ENCODE measurements around the gene MOCS3.

MOCS3 gene

GRCh38 chr20:50958615-50959542, at the start of gene MOCS3:
TSS of gene MOCS3 (plus strand) at chr20:50958818. CDS start at chr20:50958843, 25 bp downstream.
- peaks cover 45% of the 10 kb centered on the region for H3K4me1 Mint-ChIP-seq
- peak within 1 kb of the TSS; percentile 99 for H3K27ac Mint-ChIP-seq
- no peaks in the 10 kb centered on the region for H3K9me3 Mint-ChIP-seq
- ATAC-seq: peak; percentile 88
- H3K4me3 Mint-ChIP-seq: peak within 1 kb of the TSS; percentile 95
- H3K36me3 Mint-ChIP-seq: peaks cover 26% of the 10 kb centered on the region
- H3K27me3 Mint-ChIP-seq: no peaks in the 10 kb centered on the region

- H3K27me3 Mint-ChIP-seq: no peaks in the 10 kb centered on the region
- peaks cover 26% of the 10 kb centered on the region for H3K36me3 Mint-ChIP-seq
- H3K4me3 Mint-ChIP-seq: no peak overlapping the region
- ATAC-seq: no peak
- H3K9me3 Mint-ChIP-seq: no peaks in the 10 kb centered on the region
- H3K4me1 Mint-ChIP-seq: peaks cover 69% of the 10 kb centered on the region
- no peak overlapping the region for H3K27ac Mint-ChIP-seq
These were observed 49.2 kb upstream of the MOCS3 start for GRCh38 chr20:50909413-50909812.

GRCh38 chr20:50911030-50911429, 47.6 kb upstream of the MOCS3 start:
- Mint-ChIP-seq H3K36me3 (peaks cover 26% of the 10 kb centered on the region), H3K9me3 (no peaks in the 10 kb centered on the region), H3K27me3 (no peaks in the 10 kb centered on the region), H3K4me3 (no peak overlapping the region), H3K27ac (peak overlapping the region; percentile 71), H3K4me1 (peaks cover 74% of the 10 kb centered on the region)
- ATAC-seq: no peak

- no peak for ATAC-seq
- Mint-ChIP-seq H3K27ac (peak overlapping the region; percentile 71), H3K4me3 (no peak overlapping the region), H3K9me3 (no peaks in the 10 kb centered on the region), H3K27me3 (no peaks in the 10 kb centered on the region), H3K4me1 (peaks cover 79% of the 10 kb centered on the region), H3K36me3 (peaks cover 26% of the 10 kb centered on the region)
These were observed 46.9 kb upstream of the MOCS3 start for GRCh38 chr20:50911716-50912115.

GRCh38 chr20:50913690-50914375, 44.8 kb upstream of the MOCS3 start:
- Mint-ChIP-seq H3K4me1 (peaks cover 91% of the 10 kb centered on the region), H3K4me3 (no peak overlapping the region), H3K36me3 (peaks cover 19% of the 10 kb centered on the region), H3K27ac (peak overlapping the region; percentile 54), H3K27me3 (no peaks in the 10 kb centered on the region), H3K9me3 (no peaks in the 10 kb centered on the region)
- peak; percentile 41 for ATAC-seq

- Mint-ChIP-seq H3K9me3 (no peaks in the 10 kb centered on the region), H3K4me3 (no peak overlapping the region), H3K36me3 (peaks cover 19% of the 10 kb centered on the region), H3K27ac (no peak overlapping the region), H3K27me3 (no peaks in the 10 kb centered on the region), H3K4me1 (peaks cover 95% of the 10 kb centered on the region)
- ATAC-seq: no peak
These were observed 43.2 kb upstream of the MOCS3 start for GRCh38 chr20:50915424-50915823.

- Mint-ChIP-seq H3K27me3 (no peaks in the 10 kb centered on the region), H3K4me1 (peaks cover 95% of the 10 kb centered on the region), H3K36me3 (peaks cover 19% of the 10 kb centered on the region), H3K4me3 (no peak overlapping the region), H3K9me3 (no peaks in the 10 kb centered on the region), H3K27ac (peak overlapping the region; percentile 53)
- ATAC-seq: no peak
These were observed 42.4 kb upstream of the MOCS3 start for GRCh38 chr20:50916257-50916656.

GRCh38 chr20:50916934-50917333, 41.7 kb upstream of the MOCS3 start:
- no peak for ATAC-seq
- Mint-ChIP-seq H3K4me3 (no peak overlapping the region), H3K27ac (peak overlapping the region; percentile 53), H3K36me3 (peaks cover 19% of the 10 kb centered on the region), H3K9me3 (no peaks in the 10 kb centered on the region), H3K27me3 (no peaks in the 10 kb centered on the region), H3K4me1 (peaks cover 95% of the 10 kb centered on the region)

GRCh38 chr20:50918403-50918802, 40.2 kb upstream of the MOCS3 start:
- Mint-ChIP-seq H3K27me3 (no peaks in the 10 kb centered on the region), H3K36me3 (peaks cover 19% of the 10 kb centered on the region), H3K4me1 (peaks cover 97% of the 10 kb centered on the region), H3K27ac (peak overlapping the region; percentile 53), H3K4me3 (peak overlapping the region; percentile 10), H3K9me3 (no peaks in the 10 kb centered on the region)
- ATAC-seq: no peak

GRCh38 chr20:50919567-50919966, 39.1 kb upstream of the MOCS3 start:
- Mint-ChIP-seq H3K9me3 (no peaks in the 10 kb centered on the region), H3K4me3 (no peak overlapping the region), H3K27ac (peak overlapping the region; percentile 53), H3K4me1 (peaks cover 86% of the 10 kb centered on the region), H3K36me3 (peaks cover 12% of the 10 kb centered on the region), H3K27me3 (no peaks in the 10 kb centered on the region)
- ATAC-seq: no peak

- peaks cover 23% of the 10 kb centered on the region for H3K36me3 Mint-ChIP-seq
- no peak for ATAC-seq
- peak overlapping the region; percentile 58 for H3K27ac Mint-ChIP-seq
- H3K4me3 Mint-ChIP-seq: no peak overlapping the region
- no peaks in the 10 kb centered on the region for H3K27me3 Mint-ChIP-seq
- peaks cover 86% of the 10 kb centered on the region for H3K4me1 Mint-ChIP-seq
- no peaks in the 10 kb centered on the region for H3K9me3 Mint-ChIP-seq
These were observed 37.6 kb upstream of the MOCS3 start for GRCh38 chr20:50920997-50921396.

GRCh38 chr20:50921803-50922501, 36.7 kb upstream of the MOCS3 start:
- Mint-ChIP-seq H3K4me1 (peaks cover 86% of the 10 kb centered on the region), H3K36me3 (peaks cover 23% of the 10 kb centered on the region), H3K27me3 (no peaks in the 10 kb centered on the region), H3K4me3 (no peak overlapping the region), H3K9me3 (no peaks in the 10 kb centered on the region), H3K27ac (peak overlapping the region; percentile 58)
- ATAC-seq: no peak

GRCh38 chr20:50924261-50924920, 34.2 kb upstream of the MOCS3 start:
- Mint-ChIP-seq H3K27ac (peak overlapping the region; percentile 22), H3K27me3 (no peaks in the 10 kb centered on the region), H3K4me1 (peaks cover 86% of the 10 kb centered on the region), H3K36me3 (peaks cover 28% of the 10 kb centered on the region), H3K4me3 (no peak overlapping the region), H3K9me3 (no peaks in the 10 kb centered on the region)
- ATAC-seq: no peak

GRCh38 chr20:50926530-50926929, 32.1 kb upstream of the MOCS3 start:
- H3K27ac Mint-ChIP-seq: no peak overlapping the region
- ATAC-seq: no peak
- peaks cover 31% of the 10 kb centered on the region for H3K36me3 Mint-ChIP-seq
- H3K9me3 Mint-ChIP-seq: no peaks in the 10 kb centered on the region
- no peaks in the 10 kb centered on the region for H3K27me3 Mint-ChIP-seq
- no peak overlapping the region for H3K4me3 Mint-ChIP-seq
- peaks cover 75% of the 10 kb centered on the region for H3K4me1 Mint-ChIP-seq

GRCh38 chr20:50928469-50928868, 30.1 kb upstream of the MOCS3 start:
- Mint-ChIP-seq H3K9me3 (no peaks in the 10 kb centered on the region), H3K4me3 (peak overlapping the region; percentile 97), H3K27ac (peak overlapping the region; percentile 98), H3K27me3 (no peaks in the 10 kb centered on the region), H3K4me1 (peaks cover 56% of the 10 kb centered on the region), H3K36me3 (peaks cover 31% of the 10 kb centered on the region)
- ATAC-seq: no peak

Data from stimulated activated memory B cell treated with anti-CD40 and anti-IgM and Interleukin-4, amounts not matched to agents 10 μg/mL and 1 μg/mL and 100 μg/mL, for 72 hours (primary cell).